Glutamatergic neuron (in vitro differentiated cells): ENCODE data around the gene KLF5. TPM values are rescaled to one million over a fixed set of nuclear protein-coding genes. Genes with fewer than 3 reads are reported as not detected.
"Not testable (repeated sequence)": the region's sequence is repeated elsewhere in the genome, so short reads cannot be mapped to it uniquely, and the experiment has no call there.

Experiments
- DNase-seq: peaks from one replicate; pipeline ENCODE4 v3.0.0; 2022
- H3K27ac Mint-ChIP-seq: one replicate; pipeline ENCODE4 v1.8.0; 2020; ENCODE audit warnings: mild to moderate bottlenecking, mixed read lengths, inconsistent platforms; ENCODE audit not compliant: unreplicated experiment
- H3K27me3 Mint-ChIP-seq: one replicate; pipeline ENCODE4 v1.8.0; 2020; ENCODE audit warnings: mild to moderate bottlenecking, moderate library complexity, mixed read lengths, inconsistent platforms; ENCODE audit not compliant: unreplicated experiment
- H3K36me3 Mint-ChIP-seq: one replicate; pipeline ENCODE4 v1.8.0; 2020; ENCODE audit warnings: mild to moderate bottlenecking, mixed read lengths, inconsistent platforms; ENCODE audit not compliant: unreplicated experiment
- H3K4me1 Mint-ChIP-seq: one replicate; pipeline ENCODE4 v1.8.0; 2020; ENCODE audit warnings: mild to moderate bottlenecking, low read depth, mixed read lengths, inconsistent platforms; ENCODE audit not compliant: unreplicated experiment
- H3K4me3 Mint-ChIP-seq: one replicate; pipeline ENCODE4 v1.8.0; 2020; ENCODE audit warnings: mild to moderate bottlenecking, mixed read lengths, inconsistent platforms; ENCODE audit not compliant: unreplicated experiment
- H3K9me3 Mint-ChIP-seq: one replicate; pipeline ENCODE4 v1.8.0; 2020; ENCODE audit warnings: mild to moderate bottlenecking, moderate library complexity, mixed read lengths, inconsistent platforms; ENCODE audit not compliant: unreplicated experiment
- CTCF ChIP-seq: fragments of 200-600 bp; sonication (generic); IDR thresholded peaks from one replicate; pipeline ENCODE4 v1.5.0; 2021; ENCODE audit not compliant: partially characterized antibody, unreplicated experiment
- total RNA-seq: library from RNA; stranded (reverse); fragmentation: NEBNext Ultra II Directional; extraction: Animal tissue kit (Norgen Biotek cat#: 25700); gene quantifications from one replicate; pipeline ENCODE4 v1.2.1, GENCODE V29; 2021; ENCODE audit not compliant: unreplicated experiment

KLF5 gene
- total RNA-seq, 1 donor from 2014 or later, result 0.34 TPM

- TF ChIP-seq CTCF, result no peak
- Mint-ChIP-seq H3K27ac (no peak overlapping the region), H3K9me3 (no peaks in the 10 kb centered on the region), H3K4me1 (no peaks in the 10 kb centered on the region), H3K27me3 (no peaks in the 10 kb centered on the region), H3K36me3 (no peaks in the 10 kb centered on the region), H3K4me3 (no peak overlapping the region)
- no peak for DNase-seq
These were observed 18.3 kb upstream of the KLF5 start for GRCh38 chr13:73040484-73040883.

- Mint-ChIP-seq H3K9me3 (no peaks in the 10 kb centered on the region), H3K27ac (no peak overlapping the region), H3K4me3 (no peak overlapping the region), H3K4me1 (no peaks in the 10 kb centered on the region), H3K27me3 (no peaks in the 10 kb centered on the region), H3K36me3 (no peaks in the 10 kb centered on the region)
- DNase-seq, result no peak
- TF ChIP-seq CTCF, result no peak
These were observed 17.7 kb upstream of the KLF5 start for GRCh38 chr13:73040968-73041596.

GRCh38 chr13:73045031-73045430 lies 13.8 kb upstream of the KLF5 start:
- no peak for DNase-seq
- Mint-ChIP-seq H3K27ac (no peak overlapping the region), H3K4me1 (no peaks in the 10 kb centered on the region), H3K36me3 (no peaks in the 10 kb centered on the region), H3K4me3 (no peak overlapping the region), H3K27me3 (no peaks in the 10 kb centered on the region), H3K9me3 (no peaks in the 10 kb centered on the region)
- TF ChIP-seq CTCF, result no peak

- not testable (repeated sequence) for H3K27ac Mint-ChIP-seq, DNase-seq, H3K9me3 Mint-ChIP-seq, H3K4me1 Mint-ChIP-seq, H3K36me3 Mint-ChIP-seq, H3K4me3 Mint-ChIP-seq, H3K27me3 Mint-ChIP-seq
These were observed 10.2 kb upstream of the KLF5 start for GRCh38 chr13:73048615-73049014.

GRCh38 chr13:73054712-73055111 lies 4.1 kb upstream of the KLF5 start:
- Mint-ChIP-seq H3K4me1 (no peaks in the 10 kb centered on the region), H3K9me3 (peaks cover 4% of the 10 kb centered on the region)
- DNase-seq, result no peak

More at GRCh38 chr13:73054712-73055111, 4.1 kb upstream of the KLF5 start:
- no peak for TF ChIP-seq CTCF
- Mint-ChIP-seq H3K27me3 (peaks cover 9% of the 10 kb centered on the region), H3K36me3 (no peaks in the 10 kb centered on the region), H3K4me3 (no peak overlapping the region), H3K27ac (no peak overlapping the region)
